Tibial nerve (tissue), 4 donors: ENCODE measurements around the gene NTSR1. TPM values are rescaled to one million over a fixed set of nuclear protein-coding genes. Genes with fewer than 3 reads are reported as not detected.
A peak's percentile ranks its signal among the peaks of the same experiment; 100 is the strongest.

Source experiments
- DNase-seq, 2 donors: peaks; one replicate each; pipeline ENCODE4 v3.0.0-alpha.2; 2019; ENCODE audit warnings: low spot score in 2 of 2
- H3K27ac ChIP-seq, 4 donors: fragments of 200-600 bp; sonication (generic) in 3 of 4; one replicate each; pipeline ENCODE4 v1.5.1; 2017 to 2019; ENCODE audit warnings: mild to moderate bottlenecking in 1 of 4
- H3K27me3 ChIP-seq, 2 donors: fragments of 200-600 bp; sonication (generic) in 1 of 2; one replicate each; pipeline versions ENCODE4 v1.5.1 to v1.6.0; 2017 to 2019
- H3K36me3 ChIP-seq, 3 donors: fragments of 200-600 bp; sonication (generic); one replicate each; pipeline ENCODE4 v1.5.1; 2018 to 2019
- H3K4me1 ChIP-seq, 4 donors: fragments of 200-600 bp; sonication (generic) in 3 of 4; one replicate each; pipeline ENCODE4 v1.5.1; 2017 to 2019
- H3K4me3 ChIP-seq, 4 donors: fragments of 200-600 bp; sonication (generic) in 3 of 4; one replicate each; pipeline ENCODE4 v1.5.1; 2017 to 2019; ENCODE audit warnings: mild to moderate bottlenecking in 1 of 4, moderate library complexity in 1 of 4
- H3K9me3 ChIP-seq, 4 donors: fragments of 200-600 bp; sonication (generic) in 3 of 4; one replicate each; pipeline ENCODE4 v1.5.1; 2017 to 2019
- EP300 ChIP-seq, 2 donors: sonication (generic); formaldehyde crosslinking; IDR thresholded peaks; one replicate each; pipeline ENCODE4 v1.6.1; 2017; ENCODE audit warnings: antibody characterized with exemption in 2 of 2, mild to moderate bottlenecking in 1 of 2
- POLR2A ChIP-seq, 2 donors: fragments of 450-650 bp; IDR thresholded peaks; one replicate each; pipeline ENCODE4 v1.6.1; 2017; ENCODE audit warnings: antibody characterized with exemption in 2 of 2, mild to moderate bottlenecking in 2 of 2, moderate library complexity in 2 of 2
- WGBS, 2 donors: methylation state at CpG; one replicate each; pipeline ENCODE4 v1.1.5; 2018; 5-methylcytosine and 5-hydroxymethylcytosine counted together
- total RNA-seq, 4 donors: library from RNA; depleted of rRNA; stranded (reverse); fragments of >200 nt; gene quantifications; one replicate each; pipeline ENCODE4 v1.1.0, GENCODE V29; 2016
- TF ChIP-seq, protein P1 (sequence below), 5 experiments: fragments of 200-600 bp in 3 of 5; fragments of 450-650 bp in 2 of 5; sonication (generic) in 3 of 5; IDR thresholded peaks; one replicate each; pipeline ENCODE4 v1.5.1; 2016 to 2019; ENCODE audit warnings: antibody characterized with exemption in 5 of 5, mild to moderate bottlenecking in 3 of 5, moderate library complexity in 2 of 5

The NTSR1 gene
- total RNA-seq, 4 donors from 2014 or later, result 0.30 TPM; not detected in 3

DNA sequence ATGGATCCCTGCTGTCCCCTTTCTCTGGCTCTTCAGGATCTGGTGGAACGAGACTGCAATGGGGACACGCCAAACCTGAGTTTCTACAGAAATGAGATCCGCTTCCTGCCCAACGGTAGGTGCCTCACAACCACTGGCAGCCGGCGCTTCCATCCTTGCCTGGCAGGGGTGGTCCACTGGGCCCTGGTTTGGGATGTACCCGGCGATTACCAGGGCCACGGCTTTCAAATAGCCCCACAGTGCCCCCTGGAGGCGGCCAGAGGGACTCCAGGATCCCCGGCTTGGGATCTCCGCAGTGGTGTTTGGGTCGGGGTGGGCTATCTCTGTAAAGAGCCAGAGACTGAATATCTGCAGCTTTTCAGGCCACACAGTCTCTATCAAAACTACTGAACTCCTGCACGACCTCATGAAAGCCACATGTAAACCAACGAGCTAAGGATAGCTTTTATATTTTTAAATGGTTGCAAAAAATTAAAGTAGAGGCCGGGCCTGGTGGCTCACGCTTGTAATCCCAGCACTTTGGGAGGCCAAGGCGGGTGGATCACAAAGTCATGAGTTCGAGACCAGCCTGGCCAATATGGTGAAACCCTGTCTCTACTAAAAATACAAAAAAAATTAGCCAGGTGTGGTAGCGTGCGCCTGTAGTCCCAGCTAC, 99.7 kb downstream of the NTSR1 start:
- TF ChIP-seq, protein P1, sequence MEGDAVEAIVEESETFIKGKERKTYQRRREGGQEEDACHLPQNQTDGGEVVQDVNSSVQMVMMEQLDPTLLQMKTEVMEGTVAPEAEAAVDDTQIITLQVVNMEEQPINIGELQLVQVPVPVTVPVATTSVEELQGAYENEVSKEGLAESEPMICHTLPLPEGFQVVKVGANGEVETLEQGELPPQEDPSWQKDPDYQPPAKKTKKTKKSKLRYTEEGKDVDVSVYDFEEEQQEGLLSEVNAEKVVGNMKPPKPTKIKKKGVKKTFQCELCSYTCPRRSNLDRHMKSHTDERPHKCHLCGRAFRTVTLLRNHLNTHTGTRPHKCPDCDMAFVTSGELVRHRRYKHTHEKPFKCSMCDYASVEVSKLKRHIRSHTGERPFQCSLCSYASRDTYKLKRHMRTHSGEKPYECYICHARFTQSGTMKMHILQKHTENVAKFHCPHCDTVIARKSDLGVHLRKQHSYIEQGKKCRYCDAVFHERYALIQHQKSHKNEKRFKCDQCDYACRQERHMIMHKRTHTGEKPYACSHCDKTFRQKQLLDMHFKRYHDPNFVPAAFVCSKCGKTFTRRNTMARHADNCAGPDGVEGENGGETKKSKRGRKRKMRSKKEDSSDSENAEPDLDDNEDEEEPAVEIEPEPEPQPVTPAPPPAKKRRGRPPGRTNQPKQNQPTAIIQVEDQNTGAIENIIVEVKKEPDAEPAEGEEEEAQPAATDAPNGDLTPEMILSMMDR (IDR thresholded peaks at IDR 0.05), result peak; percentile 90 to 97 (median 94)
- TF ChIP-seq EP300 (IDR thresholded peaks at IDR 0.05), result no peak
- WGBS, 2 donors, result 41 to 50% methylated on average over 16 to 19 of the region's 21 CpGs
- Histone ChIP-seq H3K27ac (peak overlapping the region in 1 of 4 donors; percentile 98), H3K9me3 (no peaks in the 10 kb centered on the region), H3K4me1 (peaks cover 0 to 41% (median 26%) of the 10 kb centered on the region in 4 donors), H3K36me3 (peaks cover 0 to 66% (median 27%) of the 10 kb centered on the region in 3 donors), H3K27me3 (no peaks in the 10 kb centered on the region), H3K4me3 (no peak overlapping the region)
- peak; percentile 57 to 77 for DNase-seq

GRCh38 chr20:62809530-62810428, 101.1 kb downstream of the NTSR1 start:
- H3K4me3 ChIP-seq, result no peak overlapping the region
- no peak overlapping the region for H3K27ac ChIP-seq
- peaks cover 0 to 37% (median 25%) of the 10 kb centered on the region in 4 donors for H3K4me1 ChIP-seq
- DNase-seq, result no peak
- no peak for TF ChIP-seq EP300 (IDR thresholded peaks at IDR 0.05)
- no peak for TF ChIP-seq POLR2A (IDR thresholded peaks at IDR 0.05)
- no peaks in the 10 kb centered on the region for H3K27me3 ChIP-seq
- H3K9me3 ChIP-seq, result no peaks in the 10 kb centered on the region
- WGBS, 2 donors, result 91 to 92% methylated on average over 20 to 24 of the region's 24 CpGs
- peaks cover 0 to 78% (median 27%) of the 10 kb centered on the region in 3 donors for H3K36me3 ChIP-seq

DNA sequence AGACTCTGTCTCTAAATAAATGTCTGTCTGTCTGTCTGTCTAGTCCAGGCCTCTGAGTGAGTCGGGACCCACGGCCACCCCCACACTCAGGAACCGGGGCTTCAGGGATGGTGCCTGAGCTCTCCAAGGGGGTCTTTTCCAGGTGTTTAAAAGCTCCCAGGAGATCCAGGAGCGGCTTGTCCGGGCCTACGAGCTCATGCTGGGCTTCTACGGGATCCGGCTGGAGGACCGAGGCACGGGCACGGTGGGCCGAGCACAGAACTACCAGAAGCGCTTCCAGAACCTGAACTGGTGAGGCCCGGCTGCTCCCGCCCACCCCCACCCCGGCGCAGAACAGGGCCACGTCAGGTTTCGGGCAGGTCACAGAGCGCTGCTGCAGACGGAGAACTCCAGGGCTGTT, 102.7 kb downstream of the NTSR1 start:
- peaks cover 0 to 78% (median 27%) of the 10 kb centered on the region in 3 donors for H3K36me3 ChIP-seq
- no peak overlapping the region for H3K27ac ChIP-seq
- no peak for DNase-seq
- H3K4me1 ChIP-seq, result peaks cover 0 to 43% (median 28%) of the 10 kb centered on the region in 4 donors
- no peaks in the 10 kb centered on the region for H3K9me3 ChIP-seq
- no peak overlapping the region for H3K4me3 ChIP-seq
- H3K27me3 ChIP-seq, result peaks cover 0 to under 1% of the 10 kb centered on the region in 2 donors
- 81 to 98% methylated on average over 8 to 13 of the region's 21 CpGs for WGBS, 2 donors
- TF ChIP-seq EP300 (IDR thresholded peaks at IDR 0.05), result no peak
- TF ChIP-seq, protein P1 (IDR thresholded peaks at IDR 0.05), result no peak
- no peak for TF ChIP-seq POLR2A (IDR thresholded peaks at IDR 0.05)

DNA sequence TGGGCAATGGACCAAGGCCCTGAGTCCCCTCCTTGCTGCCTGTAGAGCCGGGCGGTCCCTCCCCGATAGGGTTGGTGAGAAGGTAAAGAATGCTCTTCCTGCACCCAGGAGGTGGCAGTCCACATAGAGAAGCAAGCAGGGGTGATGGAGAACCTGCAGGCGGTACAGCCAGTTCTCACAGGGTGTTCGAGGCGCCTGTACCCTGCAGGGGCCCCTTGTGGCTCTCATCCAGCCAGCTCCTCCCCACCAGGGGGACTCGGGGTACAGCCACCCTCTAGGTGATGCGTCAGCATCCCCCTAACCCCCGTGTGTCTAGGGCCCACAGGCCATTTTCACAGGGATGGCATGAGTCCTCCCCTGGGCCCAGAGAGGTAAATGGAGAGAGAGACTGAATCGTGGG, 103.1 kb downstream of the NTSR1 start:
- Histone ChIP-seq H3K4me1 (peaks cover 0 to 43% (median 28%) of the 10 kb centered on the region in 4 donors), H3K4me3 (no peak overlapping the region), H3K27me3 (peaks cover 0 to 4% of the 10 kb centered on the region in 2 donors), H3K36me3 (peaks cover 0 to 76% (median 27%) of the 10 kb centered on the region in 3 donors), H3K9me3 (no peaks in the 10 kb centered on the region), H3K27ac (no peak overlapping the region)
- WGBS, 2 donors, result 82 to 85% methylated on average over 10 of the region's 10 CpGs
- DNase-seq, result no peak
- TF ChIP-seq, protein P1 (IDR thresholded peaks at IDR 0.05), result no peak
- TF ChIP-seq POLR2A (IDR thresholded peaks at IDR 0.05), result no peak
- no peak for TF ChIP-seq EP300 (IDR thresholded peaks at IDR 0.05)

Other genes with a start within 250 kb of the NTSR1 start
- under 1 TPM in 1 of 4 donors, not detected in 3; 0.20 TPM for gene GATA5, start 232.8 kb upstream of the NTSR1 start, total RNA-seq
- 10 to 100 TPM; 24.3 to 73.7 (median 40.5) TPM for gene SLCO4A1, start 66.3 kb upstream of the NTSR1 start, total RNA-seq
- gene MRGBP, start 87.6 kb downstream of the NTSR1 start, total RNA-seq, result 10 to 100 TPM; 12.0 to 15.3 (median 13.6) TPM
- gene OGFR, start 96.0 kb downstream of the NTSR1 start, total RNA-seq, result 100 to 1,000 TPM in 1 of 4 donors, 10 to 100 TPM in 3; 67.1 to 108 (median 80.8) TPM
- 10 to 100 TPM; 51.3 to 81.2 (median 63.5) TPM for gene COL9A3, start 108.2 kb downstream of the NTSR1 start, total RNA-seq
- gene TCFL5, start 153.0 kb downstream of the NTSR1 start, total RNA-seq, result 10 to 100 TPM in 3 of 4 donors, 1 to 10 TPM in 1; 9.8 to 25.1 (median 16.2) TPM
- 10 to 100 TPM; 64.5 to 89.7 (median 78.9) TPM for gene DIDO1, start 217.7 kb downstream of the NTSR1 start, total RNA-seq
- gene GID8, start 229.3 kb downstream of the NTSR1 start, total RNA-seq, result 10 to 100 TPM; 23.4 to 33.4 (median 29.7) TPM
- gene SLC17A9, start 243.9 kb downstream of the NTSR1 start, total RNA-seq, result 10 to 100 TPM in 1 of 4 donors, 1 to 10 TPM in 3; 3.9 to 13.5 (median 4.5) TPM